Measurements from ENCODE around the gene MPP7.

MPP7 gene

GRCh38 chr10:28266449-28267224 is 36.2 kb downstream of the MPP7 start:
- H3K4me3 ChIP-seq (ENCODE audit: low read length), result no peak overlapping the region
- TF ChIP-seq ZNF274 (IDR thresholded peaks at IDR 0.05; ENCODE audit: low read depth, low read length), result no peak

- no peak overlapping the region for H3K4me3 ChIP-seq (ENCODE audit: low read length)
- no peak for TF ChIP-seq ZNF274 (IDR thresholded peaks at IDR 0.05; ENCODE audit: low read depth, low read length)
Measured at GRCh38 chr10:28263136-28263857, 39.6 kb downstream of the MPP7 start.

GRCh38 chr10:28256776-28257175 is 46.1 kb downstream of the MPP7 start:
- no peak for TF ChIP-seq ZNF274 (IDR thresholded peaks at IDR 0.05; ENCODE audit: low read depth, low read length)
- no peak overlapping the region for H3K4me3 ChIP-seq (ENCODE audit: low read length)

- H3K4me3 ChIP-seq (ENCODE audit: low read length), result no peak overlapping the region
- no peak for TF ChIP-seq ZNF274 (IDR thresholded peaks at IDR 0.05; ENCODE audit: low read depth, low read length)
Measured at GRCh38 chr10:28254290-28254985, 48.4 kb downstream of the MPP7 start.

- TF ChIP-seq ZNF274 (IDR thresholded peaks at IDR 0.05; ENCODE audit: low read depth, low read length), result no peak
- H3K4me3 ChIP-seq (ENCODE audit: low read length), result no peak overlapping the region
Measured at GRCh38 chr10:28253169-28253785, 49.6 kb downstream of the MPP7 start.

All from GM08714 (cell line).